ENCODE data around the gene LCN12. TPM values are rescaled to one million over a fixed set of nuclear protein-coding genes. Genes with fewer than 3 reads are reported as not detected.

The LCN12 gene
- total RNA-seq, 1 experiment from 2014 or later: not detected

GRCh38 chr9:136907011-136907914 lies 44.8 kb upstream of the LCN12 start:
- peaks cover 30% of the 10 kb centered on the region for H3K36me3 ChIP-seq (ENCODE audit: insufficient read depth, low read length, poor library complexity, severe bottlenecking)
- CTCF ChIA-PET: no interaction called here

GRCh38 chr9:136910197-136910900 lies 41.7 kb upstream of the LCN12 start:
- no peaks in the 10 kb centered on the region for H3K9me3 ChIP-seq (ENCODE audit: low read depth, low read length, poor library complexity, severe bottlenecking)
- ChIA-PET CTCF (interaction anchor here (0.6 kb wide), 1 partner anchor 68 kb away, joined by 4 read pairs; no protein-coding TSS in a partner anchor), POLR2A (ENCODE audit: low non-redundant PET) (no interaction called here)
- no peak overlapping the region for H3K4me3 ChIP-seq (ENCODE audit: low read depth, low read length, poor library complexity, severe bottlenecking)
- intact Hi-C loops (cut with micrococcal nuclease; ENCODE audit: unreplicated experiment): no loop called here
- H3K27me3 ChIP-seq (replicated peaks; ENCODE audit: insufficient read depth, low read depth, low read length, poor library complexity): no peaks in the 10 kb centered on the region
- no peak overlapping the region for H3K27ac ChIP-seq (ENCODE audit: low read depth, low read length, poor library complexity, severe bottlenecking)
- BruUV-seq (replicated peaks): no TSS peak
- no peak for DNase-seq (ENCODE audit: low spot score)
- H3K4me1 ChIP-seq (ENCODE audit: insufficient read depth, low read length, poor library complexity, severe bottlenecking): no peaks in the 10 kb centered on the region
- TF ChIP-seq EZH2 (IDR thresholded peaks at IDR 0.05; ENCODE audit: borderline replicate concordance, low read depth, low read length, poor library complexity, severe bottlenecking): no peak
- no peak for TF ChIP-seq CTCF (conservative IDR thresholded peaks at IDR 0.05; ENCODE audit: low read depth, low read length)
- peaks cover 39% of the 10 kb centered on the region for H3K36me3 ChIP-seq (ENCODE audit: insufficient read depth, low read length, poor library complexity, severe bottlenecking)

More at GRCh38 chr9:136907011-136907914, 44.8 kb upstream of the LCN12 start:
- BruUV-seq (replicated peaks): no TSS peak
- no peaks in the 10 kb centered on the region for H3K9me3 ChIP-seq (ENCODE audit: low read depth, low read length, poor library complexity, severe bottlenecking)
- H3K27ac ChIP-seq (ENCODE audit: low read depth, low read length, poor library complexity, severe bottlenecking): no peak overlapping the region
- TF ChIP-seq EZH2 (IDR thresholded peaks at IDR 0.05; ENCODE audit: borderline replicate concordance, low read depth, low read length, poor library complexity, severe bottlenecking) (no peak), CTCF (conservative IDR thresholded peaks at IDR 0.05; ENCODE audit: low read depth, low read length) (no peak)
- POLR2A ChIA-PET (ENCODE audit: low non-redundant PET): no interaction called here
- H3K4me3 ChIP-seq (ENCODE audit: low read depth, low read length, poor library complexity, severe bottlenecking): no peak overlapping the region
- H3K27me3 ChIP-seq (replicated peaks; ENCODE audit: insufficient read depth, low read depth, low read length, poor library complexity): no peaks in the 10 kb centered on the region
- H3K4me1 ChIP-seq (ENCODE audit: insufficient read depth, low read length, poor library complexity, severe bottlenecking): no peaks in the 10 kb centered on the region
- intact Hi-C loops (cut with micrococcal nuclease; ENCODE audit: unreplicated experiment): no loop called here
- no peak for DNase-seq (ENCODE audit: low spot score)

GRCh38 chr9:136910901-136911245 lies 41.2 kb upstream of the LCN12 start:
- no peaks in the 10 kb centered on the region for H3K27me3 ChIP-seq (replicated peaks; ENCODE audit: insufficient read depth, low read depth, low read length, poor library complexity)
- TF ChIP-seq CTCF (conservative IDR thresholded peaks at IDR 0.05; ENCODE audit: low read depth, low read length) (no peak), EZH2 (IDR thresholded peaks at IDR 0.05; ENCODE audit: borderline replicate concordance, low read depth, low read length, poor library complexity, severe bottlenecking) (no peak)
- H3K36me3 ChIP-seq (ENCODE audit: insufficient read depth, low read length, poor library complexity, severe bottlenecking): peaks cover 43% of the 10 kb centered on the region
- POLR2A ChIA-PET (ENCODE audit: low non-redundant PET): no interaction called here
- no peaks in the 10 kb centered on the region for H3K9me3 ChIP-seq (ENCODE audit: low read depth, low read length, poor library complexity, severe bottlenecking)
- no peak overlapping the region for H3K4me3 ChIP-seq (ENCODE audit: low read depth, low read length, poor library complexity, severe bottlenecking)
- CTCF ChIA-PET: no interaction called here
- no peak for DNase-seq (ENCODE audit: low spot score)
- H3K27ac ChIP-seq (ENCODE audit: low read depth, low read length, poor library complexity, severe bottlenecking): no peak overlapping the region
- no TSS peak for BruUV-seq (replicated peaks)
- intact Hi-C loops (cut with micrococcal nuclease; ENCODE audit: unreplicated experiment): no loop called here
- H3K4me1 ChIP-seq (ENCODE audit: insufficient read depth, low read length, poor library complexity, severe bottlenecking): no peaks in the 10 kb centered on the region

All from A673 (cell line).